GM21717 (cell line): Measurements from ENCODE around the gene TDP2.

Experiments used
- ATAC-seq: cut with Tn5 transposase; IDR thresholded peaks from one replicate; pipeline ENCODE4 v1.9.1; 2021; ENCODE audit warnings: mild to moderate bottlenecking, moderate library complexity; ENCODE audit not compliant: unreplicated experiment

The TDP2 gene

GRCh38 chr6:24606200-24606930 is 60.3 kb downstream of the TDP2 start:
- no peak for ATAC-seq

GRCh38 chr6:24603241-24603640 is 63.5 kb downstream of the TDP2 start:
- ATAC-seq = no peak

GRCh38 chr6:24600903-24601302 is 65.8 kb downstream of the TDP2 start:
- ATAC-seq = no peak
